GM12801 (cell line): ENCODE data around the gene ARRDC1.

ENCODE experiments used
- CTCF ChIP-seq: IDR thresholded peaks from one replicate; pipeline ENCODE4 v1.5.1; 2011; ENCODE audit warnings: control low read depth; ENCODE audit not compliant: insufficient read length; ENCODE audit errors: extremely low read depth

Gene ARRDC1

GRCh38 chr9:137570566-137570965 is 34.9 kb upstream of the ARRDC1 start:
- TF ChIP-seq CTCF = no peak

DNA sequence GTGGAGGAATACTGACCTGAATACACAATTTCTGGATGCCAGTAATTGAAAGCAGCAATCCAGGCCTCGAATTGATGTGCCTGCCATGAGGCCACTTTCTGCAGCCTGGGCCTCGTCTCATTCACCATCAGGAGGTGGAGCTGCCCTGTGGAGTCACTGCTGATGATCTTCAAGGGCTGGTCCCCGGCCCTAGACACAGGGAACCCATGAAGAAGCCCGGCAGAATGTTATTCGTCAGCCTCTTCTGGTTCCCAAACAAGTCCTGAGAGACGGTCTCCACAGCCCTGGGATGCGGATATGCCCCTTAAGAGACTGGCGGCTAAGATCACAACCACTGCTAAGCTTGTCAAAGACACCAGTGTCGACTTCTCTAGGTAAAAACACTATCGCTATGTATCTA is 31.3 kb upstream of the ARRDC1 start:
- TF ChIP-seq CTCF = no peak

DNA sequence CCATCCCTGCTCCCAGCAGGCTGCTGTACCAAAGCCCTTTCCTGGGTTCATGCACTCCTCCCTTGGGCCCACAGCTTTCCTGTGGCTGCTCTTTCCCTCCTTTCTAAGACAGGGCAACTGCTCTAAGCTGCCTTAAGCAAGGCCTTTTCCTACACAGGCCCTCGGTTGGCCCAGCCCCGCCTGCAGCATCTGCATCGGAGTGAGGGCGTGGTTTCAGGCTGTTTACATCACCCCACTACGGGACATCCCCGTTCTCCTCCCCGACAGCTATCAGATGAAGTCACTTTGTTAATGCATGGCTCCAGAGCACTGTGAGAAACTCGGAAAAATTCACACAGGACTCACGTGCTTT is 30.1 kb upstream of the ARRDC1 start:
- TF ChIP-seq CTCF = no peak

DNA sequence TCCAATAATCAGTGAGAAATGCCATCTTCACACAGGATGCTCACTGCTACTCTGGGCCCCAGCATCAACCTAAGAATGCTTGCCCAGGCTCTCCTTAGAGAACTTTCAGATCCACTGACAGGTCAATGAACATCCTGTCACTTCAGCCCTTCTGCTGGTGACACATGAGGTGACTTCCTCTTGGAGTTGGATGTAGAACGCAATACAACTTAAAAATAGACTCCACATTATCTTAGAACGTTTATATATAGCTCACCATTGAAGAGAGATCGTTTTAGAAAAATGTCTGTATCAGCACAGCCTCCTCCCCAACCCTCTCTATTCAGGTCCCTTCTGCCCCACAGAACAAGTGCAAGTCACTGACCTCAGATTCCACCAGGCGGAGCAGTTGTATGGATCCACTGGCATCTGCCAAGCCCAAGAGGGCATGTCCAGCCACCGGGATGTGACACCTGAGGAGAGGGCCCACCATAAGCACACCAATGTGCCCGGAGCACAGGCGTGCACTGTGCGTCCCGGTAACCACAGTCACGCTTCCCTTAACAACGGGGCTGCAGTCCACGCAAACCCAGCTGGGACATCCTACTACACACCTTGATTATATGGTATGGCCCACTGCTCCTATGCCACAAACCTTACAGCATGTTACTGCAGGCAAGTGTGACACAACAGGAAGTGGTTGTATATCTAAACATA is 29.6 kb upstream of the ARRDC1 start:
- TF ChIP-seq CTCF = no peak

DNA sequence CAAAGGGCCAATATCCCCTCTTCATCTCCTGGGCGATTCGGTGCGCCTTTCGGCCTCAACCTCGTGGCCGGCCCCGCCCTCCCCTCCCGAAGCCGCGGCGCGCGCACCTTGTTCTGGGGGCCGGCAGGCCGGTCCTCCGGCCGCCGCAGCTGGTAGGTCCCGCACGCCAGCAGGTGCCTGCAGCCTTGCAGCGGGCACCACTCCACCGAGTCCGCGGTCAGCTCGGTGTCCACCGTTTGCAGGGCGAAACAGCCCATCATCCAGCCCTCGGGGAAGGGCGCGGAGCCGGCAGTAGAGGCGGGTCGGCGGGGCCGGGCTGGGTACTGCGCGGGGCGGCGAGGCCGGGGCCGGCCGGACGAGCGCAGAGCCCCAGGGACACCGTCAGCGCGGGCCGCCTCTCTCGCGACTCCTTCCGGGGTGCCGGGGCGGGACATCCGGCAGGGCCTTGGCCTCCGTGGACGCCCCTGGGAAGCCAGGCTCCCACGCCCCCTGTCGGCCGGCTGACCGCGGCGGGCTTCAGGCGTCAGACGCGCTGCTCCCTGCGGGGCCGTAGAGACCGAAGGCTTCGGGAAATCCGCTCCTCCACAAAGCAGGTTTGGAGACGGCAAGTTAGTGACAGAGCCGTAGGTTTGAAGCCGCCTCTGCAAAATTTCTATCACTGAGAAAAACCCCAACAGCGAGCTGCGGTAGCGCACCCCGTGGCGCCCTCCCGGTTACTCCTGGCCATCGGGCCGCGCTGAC is 26.8 kb upstream of the ARRDC1 start, which contains the start of gene DPH7:
Gene DPH7, minus strand, starts transcription at position 408 of the 741 bp plus-strand sequence. Its CDS starts 148 bp downstream, at position 260.
- TF ChIP-seq CTCF = no peak

- TF ChIP-seq CTCF = no peak
These were observed 26.3 kb upstream of the ARRDC1 start for GRCh38 chr9:137579259-137579604.

GRCh38 chr9:137580209-137580953 is 25.1 kb upstream of the ARRDC1 start:
- TF ChIP-seq CTCF = no peak
